ENCODE results near the gene CFAP46.
"Not testable (repeated sequence)": the region's sequence is repeated elsewhere in the genome, so short reads cannot be mapped to it uniquely, and the experiment has no call there.

CFAP46 gene

GRCh38 chr10:132804785-132805426, 137.5 kb downstream of the CFAP46 start:
- DNase-seq (ENCODE audit: low read depth): no peak

DNA sequence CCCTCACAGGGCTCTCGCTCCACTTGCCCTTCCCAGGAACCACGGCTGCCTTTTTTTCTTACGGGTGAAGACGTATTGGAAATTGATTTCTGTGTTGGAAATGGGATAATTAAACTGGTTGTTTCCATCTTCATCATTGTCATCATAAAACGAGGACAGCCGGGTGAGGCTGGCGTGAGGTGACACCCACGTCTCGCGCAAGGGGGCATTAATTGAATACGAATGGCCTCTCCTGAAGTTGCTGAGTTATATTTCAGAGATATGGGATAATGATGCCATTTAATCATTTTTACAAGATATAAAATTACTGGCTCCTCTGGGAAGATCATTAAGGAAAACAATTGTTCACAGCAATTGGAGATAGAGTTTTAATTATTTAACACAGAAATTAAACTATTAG, 138.1 kb downstream of the CFAP46 start:
- no peak for DNase-seq (ENCODE audit: low read depth)

DNA sequence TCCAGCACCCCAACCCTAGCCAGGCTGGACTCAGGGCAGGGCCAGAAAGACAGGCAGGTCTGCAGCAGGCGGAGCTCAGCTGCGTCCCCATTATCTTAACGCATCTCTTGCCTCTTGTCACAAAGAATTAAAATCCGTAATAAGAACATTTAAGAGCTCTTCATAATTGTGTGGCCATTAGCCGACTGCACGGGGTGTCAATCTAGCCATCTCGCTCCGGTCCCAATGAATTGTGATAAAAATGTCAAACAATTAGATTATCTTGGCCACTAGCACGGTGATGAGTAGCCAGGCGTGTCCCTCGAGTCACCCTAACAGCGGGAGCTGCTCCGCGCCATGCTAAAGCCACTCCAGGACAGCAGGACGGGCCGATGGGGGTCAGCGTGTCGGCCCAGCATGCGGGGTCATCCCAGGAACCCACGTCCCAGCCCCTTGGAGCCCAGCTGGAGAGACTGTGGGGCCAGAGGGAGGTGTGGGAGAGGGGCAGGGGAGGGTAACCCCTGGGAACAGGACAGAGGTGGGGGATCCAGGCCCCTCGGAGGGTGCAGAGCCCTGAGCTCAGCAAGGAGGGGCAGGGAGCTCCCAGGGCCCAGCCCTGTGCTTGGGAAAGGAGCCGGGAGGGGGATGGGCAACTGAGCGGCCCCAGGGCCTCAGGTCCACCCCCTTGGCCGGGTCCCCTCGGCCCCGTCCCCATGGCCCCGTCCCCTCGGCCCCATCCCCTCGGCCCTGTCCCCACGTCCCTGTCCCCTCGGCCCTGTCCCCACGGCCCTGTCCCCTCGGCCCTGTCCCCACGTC, 138.8 kb downstream of the CFAP46 start:
- no peak for DNase-seq (ENCODE audit: low read depth)

DNA sequence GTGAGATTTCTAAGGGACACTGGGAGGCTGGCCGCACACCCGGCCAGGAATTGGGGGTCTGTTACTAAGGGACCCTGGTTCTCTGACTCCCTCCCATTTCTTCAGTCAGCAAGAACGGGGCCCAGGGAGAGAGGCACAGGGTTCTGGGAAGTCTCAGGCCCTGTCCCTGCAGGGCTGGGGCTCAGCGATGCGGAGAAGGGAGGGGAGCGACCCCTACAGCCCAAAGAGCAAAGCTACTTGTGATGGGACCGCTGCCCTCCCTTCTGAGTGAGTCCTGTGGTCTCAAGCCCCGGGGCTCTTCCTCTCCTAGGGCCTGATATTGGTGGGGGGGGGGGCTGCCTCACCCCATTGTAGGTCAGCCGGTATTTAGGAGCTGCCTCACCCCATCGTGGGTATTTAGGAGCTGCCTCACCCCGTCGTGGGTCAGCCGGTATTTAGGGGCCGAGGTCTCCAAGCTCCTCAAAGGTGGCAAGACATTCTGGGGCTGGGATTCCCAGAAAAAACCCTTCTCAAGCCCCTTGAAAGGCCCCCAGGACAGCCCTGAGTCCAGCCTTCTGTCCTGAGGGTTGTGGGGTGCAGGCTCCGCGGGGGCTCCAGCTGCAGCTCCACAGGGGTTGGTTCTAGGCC, 139.6 kb downstream of the CFAP46 start:
- DNase-seq (ENCODE audit: low read depth): no peak

DNA sequence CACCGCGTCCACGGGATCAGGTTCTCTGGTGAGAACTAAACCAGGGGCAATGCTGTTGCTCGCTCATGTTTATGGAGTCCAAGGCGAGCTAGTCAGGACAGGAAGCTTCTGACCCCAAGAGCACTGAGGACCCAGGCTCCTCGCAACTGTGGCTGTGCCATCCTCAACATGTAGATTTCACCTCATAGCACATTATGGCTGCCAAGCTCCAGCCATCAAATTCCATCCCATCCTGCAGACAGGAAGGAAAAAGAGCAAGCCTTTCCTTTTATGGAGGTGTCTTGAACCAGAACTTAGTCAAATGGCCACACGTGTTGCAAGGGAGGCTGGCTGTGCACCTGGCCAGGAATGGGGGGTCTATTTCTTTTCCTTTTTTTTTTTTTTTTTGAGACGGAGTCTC, 140.3 kb downstream of the CFAP46 start:
- no peak for DNase-seq (ENCODE audit: low read depth)

- DNase-seq (ENCODE audit: low read depth): no peak
Measured at GRCh38 chr10:132799865-132800264, 142.5 kb downstream of the CFAP46 start.

DNA sequence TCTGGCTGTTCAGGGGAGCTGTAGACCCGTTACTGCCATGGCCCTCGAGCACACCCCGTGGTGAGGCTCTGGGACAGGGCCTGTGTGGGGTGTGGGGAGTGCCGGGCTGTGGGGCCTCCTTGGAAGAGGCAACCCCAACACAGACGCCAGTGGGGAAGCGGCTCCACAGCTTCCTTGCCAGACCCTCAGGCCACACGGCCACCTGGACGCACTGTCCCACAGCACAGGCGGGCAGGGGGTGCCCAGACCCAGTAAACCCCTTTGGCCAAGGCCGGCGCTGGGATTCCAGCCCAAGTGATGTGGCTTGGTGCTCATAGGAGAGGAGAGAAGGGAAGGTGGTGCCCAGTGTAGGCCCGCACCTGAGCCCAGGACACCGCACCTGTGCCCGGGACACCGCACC, 143.5 kb downstream of the CFAP46 start:
- DNase-seq (ENCODE audit: low read depth): no peak

- no peak for DNase-seq (ENCODE audit: low read depth)
Measured at GRCh38 chr10:132798403-132798802, 144.0 kb downstream of the CFAP46 start.

GRCh38 chr10:132797986-132798385, 144.4 kb downstream of the CFAP46 start:
- DNase-seq (ENCODE audit: low read depth): not testable (repeated sequence)

- no peak for DNase-seq (ENCODE audit: low read depth)
Measured at GRCh38 chr10:132796846-132797245, 145.5 kb downstream of the CFAP46 start.

DNA sequence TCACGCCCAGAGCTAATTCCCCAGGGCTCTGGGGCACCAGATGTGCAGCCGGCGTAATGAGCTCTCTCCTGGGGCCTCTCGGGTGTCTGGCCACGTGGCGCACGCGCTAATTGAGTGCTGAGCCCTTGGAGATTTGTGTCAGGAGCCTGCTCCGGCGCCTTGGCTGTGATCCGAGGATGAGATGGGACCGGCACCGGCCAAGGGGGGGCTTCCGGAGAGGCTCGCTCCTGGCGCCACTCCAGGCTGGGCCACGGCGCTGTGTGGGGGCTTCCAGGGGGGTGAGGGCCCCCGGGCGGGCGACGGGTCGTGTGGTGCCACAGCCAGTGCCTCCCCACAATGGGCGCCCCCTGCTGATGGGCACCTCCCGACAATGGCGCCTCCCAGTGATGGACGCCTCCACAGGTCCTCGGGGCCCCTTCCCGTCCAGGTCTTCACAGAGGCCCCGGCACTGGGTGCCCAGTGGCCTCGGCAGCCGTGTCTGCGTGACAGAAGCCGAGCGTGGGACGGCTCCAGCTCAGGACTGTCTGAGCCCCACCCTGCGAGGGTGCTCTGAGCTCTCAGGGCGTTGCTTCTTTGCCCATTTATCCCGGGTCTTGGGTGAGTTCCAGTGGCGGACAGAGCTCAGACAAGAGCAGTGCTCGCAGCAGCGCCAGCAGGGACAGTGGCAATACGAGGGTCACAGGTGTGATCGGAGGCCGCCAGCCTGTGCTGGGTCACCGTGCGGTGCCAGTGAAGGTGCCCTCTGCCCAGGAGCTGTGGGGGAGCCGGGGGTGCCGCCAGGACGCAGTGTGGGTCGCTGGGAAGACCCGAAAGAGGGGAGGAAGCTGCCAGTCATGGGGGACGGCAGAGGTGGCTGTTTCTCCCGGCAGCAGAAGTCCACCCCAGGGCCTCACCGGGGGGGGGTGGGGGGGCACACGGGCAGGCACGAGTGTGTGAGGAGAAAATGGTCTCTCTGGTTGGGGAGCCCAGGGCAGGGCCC, 148.2 kb downstream of the CFAP46 start:
- DNase-seq (ENCODE audit: low read depth): no peak

- DNase-seq (ENCODE audit: low read depth): no peak
Measured at GRCh38 chr10:132793213-132793612, 149.2 kb downstream of the CFAP46 start.

- no peak for DNase-seq (ENCODE audit: low read depth)
Measured at GRCh38 chr10:132792796-132793195, 149.6 kb downstream of the CFAP46 start.

- DNase-seq (ENCODE audit: low read depth): not testable (repeated sequence)
Measured at GRCh38 chr10:132792099-132792498, 150.3 kb downstream of the CFAP46 start.

- no peak for DNase-seq (ENCODE audit: low read depth)
Measured at GRCh38 chr10:132790934-132791829, 151.2 kb downstream of the CFAP46 start.

GRCh38 chr10:132790470-132790869, 151.9 kb downstream of the CFAP46 start:
- no peak for DNase-seq (ENCODE audit: low read depth)

DNA sequence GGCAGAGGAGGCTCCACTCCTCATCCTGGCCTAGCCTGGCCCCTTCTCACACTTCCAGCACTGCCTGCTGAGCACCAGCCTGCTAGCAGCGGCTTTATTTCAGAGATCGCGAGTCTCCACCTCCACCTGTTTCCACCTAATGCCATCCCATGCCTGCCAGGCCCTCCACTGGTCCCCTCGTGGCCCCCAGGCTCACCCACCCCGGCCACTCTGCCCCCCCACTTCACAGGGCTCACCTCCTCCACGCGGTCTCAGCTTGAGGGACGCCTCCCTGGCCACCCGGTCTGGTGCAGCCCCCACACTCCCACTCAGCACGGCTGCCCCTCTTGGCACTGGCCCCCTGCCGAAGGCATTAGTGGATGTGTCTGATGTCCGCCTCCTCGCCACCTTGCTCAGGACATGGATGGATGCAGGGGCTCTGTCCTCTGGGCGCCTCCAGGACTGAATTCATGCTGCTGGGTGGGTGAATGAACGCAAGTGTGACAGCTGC, 152.7 kb downstream of the CFAP46 start:
- DNase-seq (ENCODE audit: low read depth): no peak

DNA sequence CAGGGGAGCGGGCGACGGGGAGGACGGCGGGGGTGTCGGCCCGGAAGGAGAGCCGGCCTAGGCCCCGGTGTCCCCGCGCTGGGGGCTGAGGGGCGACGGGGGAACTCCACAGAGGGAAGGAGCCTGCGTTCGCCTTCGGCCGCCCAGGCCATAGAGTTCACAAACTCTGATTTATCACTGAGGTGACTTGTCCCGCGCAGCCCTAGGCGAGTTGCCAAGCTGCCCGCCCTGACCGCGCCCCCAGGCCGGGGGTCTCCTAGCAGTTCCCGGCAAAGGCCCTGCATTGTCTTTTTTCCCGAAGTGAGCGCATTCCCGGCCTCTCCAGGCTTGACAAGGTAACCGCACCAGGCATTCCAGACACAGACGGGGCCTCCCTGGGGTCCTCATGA, 153.5 kb downstream of the CFAP46 start:
- DNase-seq (ENCODE audit: low read depth): no peak

DNA sequence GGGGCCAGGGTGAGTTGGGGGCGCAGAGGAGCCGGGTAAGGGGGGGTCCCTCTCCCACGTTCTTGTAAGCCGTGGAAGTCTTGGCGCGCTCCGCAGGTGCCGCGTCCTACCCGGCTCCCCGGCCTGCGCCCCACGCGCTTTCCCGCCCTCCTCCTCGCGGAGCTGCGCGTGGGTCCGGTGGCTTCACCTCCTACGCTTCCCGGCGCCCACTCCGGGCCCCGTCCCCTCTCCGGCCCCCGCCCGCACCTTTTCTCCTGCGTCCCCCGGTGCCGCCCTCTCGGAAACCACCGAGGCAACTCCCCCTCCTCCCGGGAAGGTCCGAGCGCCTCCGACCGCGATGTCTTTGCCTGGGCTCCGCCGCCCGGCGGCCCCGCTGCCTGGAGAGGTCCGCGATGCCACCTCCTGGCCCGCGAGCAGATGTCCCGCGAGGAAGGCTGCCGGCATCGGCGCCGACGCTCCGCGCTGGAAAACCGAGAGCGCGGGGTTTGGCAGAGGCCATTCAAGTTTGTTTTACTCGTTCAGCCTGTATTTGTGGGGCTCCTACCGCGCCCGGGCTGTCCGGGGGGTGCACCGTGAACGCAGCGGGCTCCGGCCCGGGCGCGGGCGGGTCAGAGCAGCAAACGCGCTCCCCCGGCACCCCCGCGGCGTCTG, 154.1 kb downstream of the CFAP46 start:
- DNase-seq (ENCODE audit: low read depth): no peak

- no peak for DNase-seq (ENCODE audit: low read depth)
Measured at GRCh38 chr10:132787495-132788179, 154.7 kb downstream of the CFAP46 start.
